Measurements from ENCODE around the gene BGLAP.

- TF ChIP-seq TCF7L2 (IDR thresholded peaks at IDR 0.05; ENCODE audit: low read depth, low read length) (no peak), CTCF (IDR thresholded peaks at IDR 0.05) (no peak), POLR2AphosphoS5 (IDR thresholded peaks at IDR 0.05; ENCODE audit: low read depth, low read length) (no peak), REST (IDR thresholded peaks at IDR 0.05; ENCODE audit: insufficient read depth in 1 of 2, low read depth in 2 of 2, low read length in 1 of 2) (no peak), SIN3A (IDR thresholded peaks at IDR 0.05; ENCODE audit: borderline replicate concordance, insufficient read depth, low read depth, low read length) (no peak)
Observed at GRCh38 chr1:156213644-156213966, 28.4 kb upstream of the BGLAP start.

All from Panc1 (cell line).